ENCODE results near the gene TNRC6B. TPM values are rescaled to one million over a fixed set of nuclear protein-coding genes. Genes with fewer than 3 reads are reported as not detected.

TNRC6B gene
- total RNA-seq (2022; extraction: Qiagen RNA extraction; ENCODE audit: low read depth) = 4.2 to 5.9 TPM (median 5.3 TPM) in 5 replicates

GRCh38 chr22:40177738-40178416 is at the start of gene TNRC6B:
Gene TNRC6B, plus strand, starts transcription at chr22:40177925. Its CDS starts 211 bp downstream, at chr22:40178136.

DNA sequence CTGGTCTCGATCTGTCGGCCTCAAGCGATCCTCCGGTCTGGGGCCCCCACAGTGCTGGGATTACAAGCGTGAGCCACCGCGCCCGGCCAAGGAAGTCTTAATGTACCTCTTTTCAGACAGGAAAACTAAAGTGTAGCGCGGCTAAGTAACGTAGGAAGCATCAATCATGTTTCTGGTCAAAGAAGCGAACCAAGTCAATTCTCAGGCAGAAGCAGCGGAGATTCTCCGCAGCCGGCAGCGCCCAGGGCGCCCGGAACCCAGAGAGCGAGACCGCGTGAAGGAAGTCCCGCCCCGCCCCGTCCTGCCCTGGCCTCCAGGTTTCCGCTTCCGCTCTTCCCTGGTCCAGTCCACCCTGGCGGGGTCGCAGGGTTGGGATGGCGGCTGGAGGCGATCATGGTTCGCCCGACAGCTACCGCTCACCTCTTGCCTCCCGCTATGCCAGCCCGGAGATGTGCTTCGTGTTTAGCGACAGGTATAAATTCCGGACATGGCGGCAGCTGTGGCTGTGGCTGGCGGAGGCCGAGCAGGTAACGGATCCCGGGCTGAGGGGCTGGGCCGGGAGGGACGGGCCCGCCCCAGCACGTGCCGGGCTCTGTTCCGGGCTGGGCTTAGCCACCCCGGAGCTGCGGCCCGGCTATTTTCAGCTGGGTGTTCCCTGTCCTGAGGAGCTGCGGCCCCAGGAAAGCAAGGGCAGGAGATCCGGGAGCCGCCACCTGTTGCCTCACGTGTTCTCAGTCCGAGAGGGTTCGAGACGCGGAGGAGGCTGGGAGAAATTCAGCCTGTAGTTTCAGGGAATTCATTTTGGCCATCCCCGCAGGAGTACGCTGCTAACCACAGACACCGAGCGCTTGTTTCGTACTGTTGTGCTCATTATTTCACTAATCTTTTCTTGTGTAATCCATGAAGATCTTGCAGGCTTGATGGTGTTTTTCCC is 168.7 kb downstream of the TNRC6B start, which contains the start of gene ADSL:
TSS of gene ADSL (plus strand) at position 316 of the 934 bp plus-strand sequence. CDS start at position 375, 59 bp downstream.

Other genes starting within 250 kb of the TNRC6B start
- not detected in 5 replicates for gene TMA7B, start 217.5 kb upstream of the TNRC6B start, total RNA-seq (2022; extraction: Qiagen RNA extraction; ENCODE audit: low read depth)
- not detected in 5 replicates for gene FAM83F, start 183.0 kb upstream of the TNRC6B start, total RNA-seq (2022; extraction: Qiagen RNA extraction; ENCODE audit: low read depth)
- 81.4 to 95.4 TPM (median 90.2 TPM) in 5 replicates for gene ADSL, start 168.6 kb downstream of the TNRC6B start, total RNA-seq (2022; extraction: Qiagen RNA extraction; ENCODE audit: low read depth)
- 11.3 to 25.9 TPM (median 18.2 TPM) in 5 replicates for gene SGSM3, start 192.7 kb downstream of the TNRC6B start, total RNA-seq (2022; extraction: Qiagen RNA extraction; ENCODE audit: low read depth)

Data from A549 treated with ZK216348 at 1 μM for 4 hours (cell line).